Measurements from ENCODE around the gene TRMT61B.

Gene TRMT61B

GRCh38 chr2:28870146-28870891 lies at the start of gene TRMT61B:
Gene TRMT61B, minus strand, starts transcription at chr2:28870309. Its CDS starts 32 bp downstream, at chr2:28870277.
- peak; percentile 77 for DNase-seq

DNA sequence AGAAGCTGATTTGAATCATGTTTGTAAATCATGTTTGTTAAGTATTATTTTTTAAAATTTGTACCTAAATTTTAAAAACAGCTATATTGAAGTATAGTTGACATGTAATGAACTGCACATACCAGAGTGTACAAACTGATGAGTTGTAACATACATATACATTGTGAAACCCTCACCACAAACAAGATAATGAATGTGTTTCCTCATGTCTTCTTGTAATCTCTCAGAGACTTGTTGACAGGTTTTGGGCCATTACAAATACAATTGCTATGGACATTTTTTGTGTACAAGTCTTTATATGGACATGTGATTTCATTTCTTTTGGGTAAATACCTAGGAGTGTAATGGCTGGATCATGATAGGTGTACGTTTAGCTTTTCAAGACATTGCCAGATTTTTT lies 45.8 kb upstream of the TRMT61B start:
- DNase-seq = no peak

DNA sequence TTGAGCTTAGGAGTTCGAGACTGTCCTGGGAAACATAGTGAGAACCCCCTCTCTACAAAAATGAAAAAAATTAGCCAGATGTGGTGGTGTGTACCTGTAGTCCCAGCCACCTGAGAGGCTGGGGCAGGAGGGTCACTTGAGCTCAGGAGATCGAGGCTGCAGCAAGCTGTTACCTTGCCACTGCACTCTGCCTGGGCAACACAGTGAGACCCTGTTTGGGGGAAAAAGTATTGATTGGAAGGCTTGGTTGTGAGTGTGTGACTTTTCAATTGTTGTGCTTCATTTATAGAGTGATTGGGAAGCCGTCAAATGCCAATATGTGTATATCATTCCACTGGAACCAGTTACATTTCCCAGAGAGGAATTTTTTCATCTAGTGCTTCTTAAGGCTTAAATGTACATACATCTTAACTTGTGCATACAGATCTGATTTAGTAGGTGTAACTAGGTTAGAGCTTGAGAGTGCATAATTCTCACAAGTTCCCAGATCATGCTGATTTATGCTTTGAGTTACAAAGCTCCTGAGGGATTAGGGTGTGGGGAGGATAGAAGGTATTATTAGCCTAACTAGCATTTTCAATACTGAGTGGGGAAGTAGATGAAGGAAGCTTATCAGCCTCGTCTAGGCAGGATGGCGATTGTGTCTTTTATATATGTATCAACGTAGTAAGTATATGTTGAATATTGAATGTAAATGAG lies 39.7 kb upstream of the TRMT61B start:
- no peak for DNase-seq

DNA sequence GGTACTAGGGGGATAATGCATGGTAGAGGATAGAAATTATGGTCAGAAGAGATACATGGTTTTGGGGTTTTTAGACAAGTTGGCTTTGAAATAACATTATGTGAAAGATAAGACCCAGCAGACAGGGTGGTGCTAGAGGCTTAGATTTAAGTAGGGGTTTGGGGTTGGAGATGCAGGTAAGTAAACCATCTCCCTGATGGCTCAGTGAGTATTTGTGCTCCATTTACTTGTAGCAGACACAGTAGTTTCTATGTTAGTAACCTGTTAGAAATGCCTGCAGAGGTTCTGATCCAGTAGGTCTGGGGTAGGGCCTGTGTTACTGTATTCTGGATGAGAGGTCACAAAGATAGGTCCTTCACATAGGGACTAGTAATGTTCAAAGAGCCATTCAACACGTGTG lies 38.1 kb upstream of the TRMT61B start:
- DNase-seq = no peak

GRCh38 chr2:28906821-28907220 lies 36.7 kb upstream of the TRMT61B start:
- no peak for DNase-seq

DNA sequence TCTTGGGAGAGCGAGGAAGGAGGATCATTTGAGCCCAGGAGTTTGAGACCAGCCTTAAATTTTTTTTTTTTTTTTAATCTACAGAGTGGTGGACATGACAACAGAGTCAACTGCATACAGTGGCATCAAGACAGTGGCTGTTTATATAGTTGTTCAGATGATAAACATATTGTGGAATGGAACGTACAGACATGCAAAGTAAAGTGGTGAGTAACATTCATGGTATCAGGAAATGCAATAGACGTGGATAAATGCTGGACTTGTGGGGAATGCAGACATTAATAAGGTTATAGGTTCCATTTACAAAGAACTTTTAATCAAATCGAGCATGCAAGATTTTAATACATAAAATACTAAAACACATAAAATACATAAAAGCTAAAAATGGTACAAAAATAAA lies 36.3 kb upstream of the TRMT61B start:
- DNase-seq = no peak

DNA sequence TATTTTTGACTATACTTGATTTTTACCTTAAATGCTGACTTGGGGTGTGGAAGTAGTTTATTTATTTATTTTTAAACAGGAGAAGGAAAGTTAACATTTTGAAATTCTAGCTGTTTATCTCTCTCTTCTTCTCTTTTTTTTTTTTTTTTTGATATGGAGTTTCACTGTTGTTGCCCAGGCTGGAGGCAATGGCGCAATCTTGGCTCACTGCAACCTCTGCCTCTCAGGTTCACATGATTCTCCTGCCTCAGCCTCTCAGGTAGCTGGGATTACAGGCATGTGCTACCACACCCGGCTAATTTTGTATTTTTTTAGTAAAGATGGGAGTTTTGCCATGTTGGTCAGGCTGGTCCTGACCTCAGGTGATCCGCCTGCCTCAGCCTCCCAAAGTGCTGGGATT lies 35.4 kb upstream of the TRMT61B start:
- DNase-seq = no peak

- DNase-seq = no peak
These were observed 34.8 kb upstream of the TRMT61B start for GRCh38 chr2:28904802-28905457.

- no peak for DNase-seq
These were observed 34.2 kb upstream of the TRMT61B start for GRCh38 chr2:28904295-28904694.

DNA sequence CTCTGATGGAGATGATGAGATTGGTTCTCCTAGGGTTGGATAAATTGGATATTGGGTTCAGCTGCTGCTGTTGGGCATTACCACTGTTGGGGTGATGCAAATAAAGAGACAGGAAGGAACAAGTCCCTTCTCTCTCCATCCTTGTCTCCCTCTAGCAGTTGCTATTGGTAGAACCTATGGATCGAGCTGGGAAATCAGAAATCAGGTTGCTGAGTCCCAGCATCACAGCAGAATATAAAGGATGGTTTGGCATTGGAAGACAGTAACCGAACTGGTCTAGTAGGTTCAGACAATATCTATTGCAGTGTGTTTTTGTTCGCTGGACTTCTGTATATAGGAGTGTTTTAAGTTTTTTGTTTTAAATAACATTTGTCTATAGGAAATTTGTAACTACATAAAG lies 32.5 kb upstream of the TRMT61B start:
- no peak for DNase-seq

DNA sequence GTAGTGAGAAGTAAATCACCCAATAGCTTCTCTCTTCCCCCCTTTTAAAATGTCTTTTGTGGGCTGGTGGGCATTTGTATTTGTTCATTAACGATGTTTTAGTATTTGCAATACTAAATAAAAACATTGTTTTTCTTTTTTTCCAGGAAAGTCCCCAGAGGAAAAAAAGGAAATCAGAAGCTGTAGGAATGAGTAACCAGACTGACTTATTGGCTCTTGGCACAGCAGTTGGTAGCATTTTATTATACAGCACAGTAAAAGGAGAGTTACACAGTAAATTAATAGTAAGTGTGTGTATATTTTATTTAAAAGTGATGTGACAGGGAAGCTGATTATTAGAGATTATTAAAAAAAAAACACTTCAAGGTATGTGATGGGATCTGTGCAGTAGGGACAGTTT lies 31.7 kb upstream of the TRMT61B start:
- DNase-seq = no peak

GRCh38 chr2:28901202-28901601 lies 31.1 kb upstream of the TRMT61B start:
- DNase-seq = no peak

DNA sequence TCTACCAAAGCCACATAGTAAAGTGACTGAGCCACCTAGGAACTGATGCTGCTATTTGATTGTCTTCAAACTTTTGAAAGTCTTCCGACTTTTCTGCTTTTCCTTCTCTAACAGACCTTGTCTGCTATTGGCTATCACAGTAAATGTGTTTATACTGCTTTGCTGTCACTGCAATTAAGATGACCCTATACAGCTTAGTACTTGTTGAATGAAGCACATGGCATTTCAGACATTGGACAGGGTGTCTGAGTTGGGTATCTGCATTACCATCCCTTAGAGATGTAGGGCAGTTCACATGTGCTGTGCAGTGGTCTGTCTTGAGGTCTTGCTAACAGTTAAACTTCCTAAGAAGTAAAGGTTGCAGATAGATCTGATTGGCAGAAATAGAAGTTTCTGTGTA lies 27.9 kb upstream of the TRMT61B start:
- DNase-seq = no peak

DNA sequence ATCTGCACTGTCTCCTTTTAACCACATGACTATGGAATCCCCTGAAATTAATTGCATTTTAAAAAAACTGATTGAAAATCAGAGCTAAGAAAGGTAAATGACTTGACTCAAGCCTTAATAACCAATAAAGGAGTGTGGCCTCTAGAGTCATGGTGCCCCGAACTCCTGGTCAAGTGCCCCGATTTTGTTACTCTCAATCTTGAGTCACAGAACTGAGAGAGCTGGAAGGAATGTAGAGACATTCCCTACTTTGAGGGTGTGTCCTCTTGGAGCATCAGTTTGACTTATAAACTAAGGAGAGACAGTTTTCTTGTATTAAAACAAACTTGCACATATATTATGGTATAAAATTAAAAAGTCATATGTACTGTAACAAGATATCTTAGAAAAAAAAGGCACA lies 26.8 kb upstream of the TRMT61B start:
- DNase-seq = no peak

DNA sequence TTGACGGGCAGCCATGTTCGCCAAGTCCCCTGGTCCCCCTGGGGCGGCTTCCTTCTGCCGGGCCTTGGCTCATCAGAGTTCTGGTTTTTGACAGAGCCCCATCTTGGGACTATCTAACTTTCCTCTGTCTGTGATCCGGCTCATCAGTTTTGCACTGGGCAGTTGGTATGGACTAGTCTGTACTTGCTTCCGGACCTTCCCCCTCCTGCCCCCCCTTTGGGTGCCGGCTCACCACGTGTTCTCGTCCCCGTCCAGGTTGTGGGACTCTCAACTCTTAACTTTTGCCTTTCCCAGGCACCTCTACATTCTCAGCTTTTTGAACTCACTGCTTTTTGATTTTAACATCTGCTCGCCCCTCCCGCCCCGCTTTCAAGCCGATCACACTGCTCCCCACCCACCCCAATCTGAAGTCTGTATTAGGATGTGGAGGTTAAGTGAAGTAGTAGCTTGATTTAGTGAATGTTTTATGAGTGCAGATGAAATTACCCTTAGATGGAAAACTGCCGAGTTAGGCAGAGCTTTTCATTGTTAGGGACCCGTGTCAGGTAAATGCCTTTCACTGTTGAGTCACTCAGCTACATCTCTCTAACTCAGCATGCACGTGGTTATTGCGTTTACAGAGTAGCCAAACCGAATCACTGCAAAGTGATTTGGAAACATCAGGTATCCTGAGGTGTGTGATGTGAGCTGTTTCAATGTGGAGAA lies 25.2 kb upstream of the TRMT61B start:
- no peak for DNase-seq

- DNase-seq = peak; percentile 97
These were observed 24.5 kb upstream of the TRMT61B start, which contains the start of gene WDR43 for GRCh38 chr2:28894470-28895188. Gene WDR43, plus strand, starts transcription at chr2:28894667. Its CDS starts 32 bp downstream, at chr2:28894699.

- no peak for DNase-seq
These were observed 23.4 kb upstream of the TRMT61B start for GRCh38 chr2:28893488-28893887.

DNA sequence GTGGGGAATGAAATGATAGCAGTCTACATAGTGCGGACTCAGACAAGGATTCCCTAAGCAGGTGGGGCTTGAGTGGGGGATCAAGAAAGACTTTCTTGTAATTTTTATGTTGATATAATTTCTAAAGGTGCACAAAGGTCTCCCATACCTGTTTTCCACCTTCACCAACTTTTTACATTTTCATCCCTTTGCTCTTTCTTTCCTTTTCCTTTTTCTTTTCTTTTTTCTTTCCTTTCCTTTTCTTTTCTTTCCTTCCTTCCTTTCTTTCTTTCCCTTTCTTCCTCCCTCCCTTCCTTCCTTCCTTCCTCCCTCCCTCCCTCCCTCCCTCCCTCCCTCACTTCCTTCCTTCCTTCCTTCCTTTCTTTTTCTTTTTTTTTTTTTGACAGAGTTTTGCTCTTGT lies 10.1 kb upstream of the TRMT61B start:
- no peak for DNase-seq

- DNase-seq = no peak
These were observed 1.5 kb upstream of the TRMT61B start for GRCh38 chr2:28871620-28872019.

GRCh38 chr2:28869494-28870145 lies 489 bp downstream of the TRMT61B start:
- no peak for DNase-seq

DNA sequence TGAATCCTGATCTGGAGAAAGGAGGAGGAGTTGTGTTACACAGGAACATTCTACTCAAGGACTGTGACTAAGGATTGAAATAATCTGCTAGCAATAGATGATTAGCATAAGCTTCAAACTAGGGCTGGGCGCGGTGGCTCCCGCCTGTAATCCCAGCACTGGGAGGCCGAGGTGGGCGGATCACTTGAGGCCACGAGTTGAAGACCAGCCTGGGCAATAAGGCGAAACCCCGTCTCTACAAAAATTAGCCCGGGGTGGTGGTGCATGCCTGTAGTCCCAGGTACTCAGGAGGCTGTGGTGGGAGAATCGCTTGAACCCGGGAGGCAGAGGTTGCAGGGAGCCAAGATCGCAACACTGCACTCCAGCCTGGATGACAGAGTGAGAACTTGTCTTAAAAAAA lies 1.5 kb downstream of the TRMT61B start:
- no peak for DNase-seq

DNA sequence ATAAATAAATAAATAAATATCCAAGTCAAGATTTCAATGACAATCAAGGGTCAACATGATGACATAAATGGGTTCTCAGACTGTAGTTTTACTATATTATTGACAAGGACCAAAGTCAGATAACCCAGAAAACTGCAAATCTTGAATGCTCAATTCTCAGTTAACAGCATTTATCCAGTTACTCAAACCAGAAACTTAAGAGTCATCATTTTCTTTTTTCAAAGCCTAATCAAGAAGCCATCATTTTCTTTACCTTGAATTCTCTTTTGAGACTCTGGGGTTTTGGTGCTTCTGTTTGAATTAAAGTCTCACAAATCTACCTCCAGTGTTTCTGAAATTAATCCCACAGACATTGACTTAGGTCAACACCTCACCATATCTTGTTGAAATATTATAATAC lies 14.1 kb downstream of the TRMT61B start:
- DNase-seq = no peak

Measured in SIG-M5 (cell line).